Spleen (tissue), 7 donors: ENCODE measurements around the gene CCDC152.

ENCODE experiments used
- POLR2A ChIP-seq, 3 donors: fragments of 450-650 bp; IDR thresholded peaks; one replicate each; pipeline ENCODE4 v1.5.1; 2017; ENCODE audit warnings: antibody characterized with exemption in 3 of 3, mild to moderate bottlenecking in 1 of 3
- POLR2AphosphoS5 ChIP-seq, 3 donors: sonication (generic); formaldehyde crosslinking; IDR thresholded peaks; one replicate each; pipeline ENCODE4 v1.5.1; 2017; ENCODE audit warnings: antibody characterized with exemption in 3 of 3
- TF ChIP-seq, protein P1 (sequence below), 11 experiments: fragments of 200-600 bp in 7 of 11; fragments of 450-650 bp in 4 of 11; sonication (generic) in 4 of 11; IDR thresholded peaks in 8 of 11; conservative IDR thresholded peaks in 3 of 11; 1 replicate in 7 of 11; 2 replicates in 4 of 11; pipeline versions ENCODE4 v1.4.0 to v1.8.0; 2016 to 2021; ENCODE audit warnings: antibody characterized with exemption in 11 of 11, inconsistent platforms in 4 of 11, mild to moderate bottlenecking in 1 of 11
- donor health status: DM: no; HTN: no; CAD: no; lungs with moderate emphysema.
- donor health status: DM: no; HTN: no; CAD: no.
- donor health status: DM: no; HTN: no; CAD: no.

DNA sequence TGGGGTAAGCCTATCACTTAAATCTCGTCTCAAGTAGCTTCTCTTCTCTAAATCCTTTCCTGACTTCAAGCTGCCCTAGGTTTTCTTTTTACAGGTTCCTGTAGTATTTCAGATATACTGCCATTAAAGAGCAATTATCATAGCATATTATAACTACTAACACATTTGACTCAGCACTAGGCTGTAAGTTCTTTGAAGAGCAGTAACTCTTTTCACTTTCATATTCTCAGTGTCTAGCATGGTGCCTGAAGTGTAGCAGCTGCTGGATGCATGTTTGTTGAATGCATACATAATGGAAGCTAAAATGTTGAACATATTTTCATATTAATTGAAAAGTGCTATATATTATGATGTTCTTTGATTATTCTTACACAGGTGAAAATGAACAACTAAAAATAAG is 22.5 kb downstream of the CCDC152 start:
- TF ChIP-seq, protein P1, sequence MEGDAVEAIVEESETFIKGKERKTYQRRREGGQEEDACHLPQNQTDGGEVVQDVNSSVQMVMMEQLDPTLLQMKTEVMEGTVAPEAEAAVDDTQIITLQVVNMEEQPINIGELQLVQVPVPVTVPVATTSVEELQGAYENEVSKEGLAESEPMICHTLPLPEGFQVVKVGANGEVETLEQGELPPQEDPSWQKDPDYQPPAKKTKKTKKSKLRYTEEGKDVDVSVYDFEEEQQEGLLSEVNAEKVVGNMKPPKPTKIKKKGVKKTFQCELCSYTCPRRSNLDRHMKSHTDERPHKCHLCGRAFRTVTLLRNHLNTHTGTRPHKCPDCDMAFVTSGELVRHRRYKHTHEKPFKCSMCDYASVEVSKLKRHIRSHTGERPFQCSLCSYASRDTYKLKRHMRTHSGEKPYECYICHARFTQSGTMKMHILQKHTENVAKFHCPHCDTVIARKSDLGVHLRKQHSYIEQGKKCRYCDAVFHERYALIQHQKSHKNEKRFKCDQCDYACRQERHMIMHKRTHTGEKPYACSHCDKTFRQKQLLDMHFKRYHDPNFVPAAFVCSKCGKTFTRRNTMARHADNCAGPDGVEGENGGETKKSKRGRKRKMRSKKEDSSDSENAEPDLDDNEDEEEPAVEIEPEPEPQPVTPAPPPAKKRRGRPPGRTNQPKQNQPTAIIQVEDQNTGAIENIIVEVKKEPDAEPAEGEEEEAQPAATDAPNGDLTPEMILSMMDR (IDR thresholded peaks at IDR 0.05 in 8 of 11, conservative IDR thresholded peaks at IDR 0.05 in 3 of 11): no peak
- no peak for TF ChIP-seq POLR2A (IDR thresholded peaks at IDR 0.05)
- TF ChIP-seq POLR2AphosphoS5 (IDR thresholded peaks at IDR 0.05): no peak
